Measurements from ENCODE around the gene IFI27L2. TPM values are rescaled to one million over a fixed set of nuclear protein-coding genes. Genes with fewer than 3 reads are reported as not detected.

The IFI27L2 gene
- total RNA-seq, 1 donor from 2014 or later = 63.9 TPM

GRCh38 chr14:94136575-94137331, 7.3 kb upstream of the IFI27L2 start:
- FAIRE-seq (peak; percentile 20), DNase-seq (ENCODE audit: low read depth) (peak; percentile 47)
- Mint-ChIP-seq H3K4me1 (ENCODE audit: low read depth, unreplicated experiment) (peaks cover 6% of the 10 kb centered on the region), H3K9me3 (ENCODE audit: unreplicated experiment) (peaks cover 9% of the 10 kb centered on the region), H3K36me3 (ENCODE audit: low read depth, unreplicated experiment) (no peaks in the 10 kb centered on the region), H3K27ac (ENCODE audit: unreplicated experiment) (no peak overlapping the region), H3K4me3 (ENCODE audit: unreplicated experiment) (no peak overlapping the region), H3K27me3 (ENCODE audit: low read depth, unreplicated experiment) (peaks cover 6% of the 10 kb centered on the region)
- Histone ChIP-seq H3K4me2 (ENCODE audit: low read length) (peak overlapping the region; percentile 44), H3K4me3 (ENCODE audit: insufficient read depth, low read depth, low read length) (no peak overlapping the region), H3K27ac (ENCODE audit: low read depth, low read length) (no peak overlapping the region), H4K20me1 (ENCODE audit: insufficient read depth, low read length) (no peaks in the 10 kb centered on the region), H3K9ac (ENCODE audit: low read length) (no peak overlapping the region), H3K27me3 (ENCODE audit: insufficient read depth, low read length) (no peaks in the 10 kb centered on the region), H3K9me3 (ENCODE audit: insufficient read depth, low read depth, low read length) (peaks cover 2% of the 10 kb centered on the region), H2AFZ (ENCODE audit: low read depth, low read length) (no peak overlapping the region), H3K4me1 (ENCODE audit: insufficient read depth, low read length) (no peaks in the 10 kb centered on the region), H3K36me3 (ENCODE audit: insufficient read depth, low read length) (no peaks in the 10 kb centered on the region), H3K79me2 (ENCODE audit: insufficient read depth, low read length) (no peaks in the 10 kb centered on the region)
- TF ChIP-seq EZH2 (IDR thresholded peaks at IDR 0.05; ENCODE audit: insufficient read depth, low read length) (no peak), CTCF (IDR thresholded peaks at IDR 0.05; ENCODE audit: insufficient read depth, low read depth, low read length) (peak; percentile 94)

- Mint-ChIP-seq H3K27me3 (ENCODE audit: low read depth, unreplicated experiment) (peaks cover 6% of the 10 kb centered on the region), H3K9me3 (ENCODE audit: unreplicated experiment) (peaks cover 9% of the 10 kb centered on the region), H3K36me3 (ENCODE audit: low read depth, unreplicated experiment) (no peaks in the 10 kb centered on the region), H3K4me3 (ENCODE audit: unreplicated experiment) (no peak overlapping the region), H3K27ac (ENCODE audit: unreplicated experiment) (no peak overlapping the region), H3K4me1 (ENCODE audit: low read depth, unreplicated experiment) (peaks cover 6% of the 10 kb centered on the region)
- no peak overlapping the region for H2AFZ ChIP-seq (ENCODE audit: low read depth, low read length)
- H3K36me3 ChIP-seq (ENCODE audit: insufficient read depth, low read length) = no peaks in the 10 kb centered on the region
- peaks cover 2% of the 10 kb centered on the region for H3K9me3 ChIP-seq (ENCODE audit: insufficient read depth, low read depth, low read length)
- H3K79me2 ChIP-seq (ENCODE audit: insufficient read depth, low read length) = no peaks in the 10 kb centered on the region
- H4K20me1 ChIP-seq (ENCODE audit: insufficient read depth, low read length) = no peaks in the 10 kb centered on the region
- H3K27me3 ChIP-seq (ENCODE audit: insufficient read depth, low read length) = no peaks in the 10 kb centered on the region
- no peak overlapping the region for H3K27ac ChIP-seq (ENCODE audit: low read depth, low read length)
- FAIRE-seq = no peak
- no peaks in the 10 kb centered on the region for H3K4me1 ChIP-seq (ENCODE audit: insufficient read depth, low read length)
- H3K4me2 ChIP-seq (ENCODE audit: low read length) = no peak overlapping the region
- TF ChIP-seq CTCF (IDR thresholded peaks at IDR 0.05; ENCODE audit: insufficient read depth, low read depth, low read length) = no peak
- no peak for TF ChIP-seq EZH2 (IDR thresholded peaks at IDR 0.05; ENCODE audit: insufficient read depth, low read length)
- no peak overlapping the region for H3K4me3 ChIP-seq (ENCODE audit: insufficient read depth, low read depth, low read length)
- DNase-seq (ENCODE audit: low read depth) = no peak
- no peak overlapping the region for H3K9ac ChIP-seq (ENCODE audit: low read length)
Measured at GRCh38 chr14:94135476-94135875, 6.1 kb upstream of the IFI27L2 start.

GRCh38 chr14:94132285-94132887, 3.0 kb upstream of the IFI27L2 start:
- FAIRE-seq (no peak), DNase-seq (ENCODE audit: low read depth) (peak; percentile 25)
- H3K27ac ChIP-seq (ENCODE audit: low read depth, low read length) = no peak overlapping the region
- peaks cover 7% of the 10 kb centered on the region for H3K4me1 Mint-ChIP-seq (ENCODE audit: low read depth, unreplicated experiment)
- H3K4me1 ChIP-seq (ENCODE audit: insufficient read depth, low read length) = peaks cover 12% of the 10 kb centered on the region
- H3K9me3 Mint-ChIP-seq (ENCODE audit: unreplicated experiment) = peaks cover 9% of the 10 kb centered on the region
- H3K9me3 ChIP-seq (ENCODE audit: insufficient read depth, low read depth, low read length) = peaks cover 2% of the 10 kb centered on the region
- H3K4me3 ChIP-seq (ENCODE audit: insufficient read depth, low read depth, low read length) = no peak overlapping the region
- no peak overlapping the region for H3K27ac Mint-ChIP-seq (ENCODE audit: unreplicated experiment)
- no peak overlapping the region for H3K4me3 Mint-ChIP-seq (ENCODE audit: unreplicated experiment)
- no peaks in the 10 kb centered on the region for H3K36me3 Mint-ChIP-seq (ENCODE audit: low read depth, unreplicated experiment)
- TF ChIP-seq EZH2 (IDR thresholded peaks at IDR 0.05; ENCODE audit: insufficient read depth, low read length) = no peak
- peak; percentile 88 for TF ChIP-seq CTCF (IDR thresholded peaks at IDR 0.05; ENCODE audit: insufficient read depth, low read depth, low read length)
- no peaks in the 10 kb centered on the region for H3K79me2 ChIP-seq (ENCODE audit: insufficient read depth, low read length)
- H2AFZ ChIP-seq (ENCODE audit: low read depth, low read length) = no peak overlapping the region
- H3K9ac ChIP-seq (ENCODE audit: low read length) = no peak overlapping the region
- no peak overlapping the region for H3K4me2 ChIP-seq (ENCODE audit: low read length)
- no peaks in the 10 kb centered on the region for H3K27me3 Mint-ChIP-seq (ENCODE audit: low read depth, unreplicated experiment)
- no peaks in the 10 kb centered on the region for H4K20me1 ChIP-seq (ENCODE audit: insufficient read depth, low read length)
- H3K36me3 ChIP-seq (ENCODE audit: insufficient read depth, low read length) = peaks cover 3% of the 10 kb centered on the region
- H3K27me3 ChIP-seq (ENCODE audit: insufficient read depth, low read length) = no peaks in the 10 kb centered on the region
